A549 treated with GW870086 at 1 μM for 4 hours (cell line): ENCODE results near the gene TRIL. TPM values are rescaled to one million over a fixed set of nuclear protein-coding genes. Genes with fewer than 3 reads are reported as not detected.

Experiments used
- total RNA-seq: library from RNA; stranded (reverse); fragments of 200-300 nt; extraction: Qiagen RNA extraction; gene quantifications from 5 replicates; pipeline ENCODE4 v1.2.3, GENCODE V29; 2022; ENCODE audit warnings: low read depth

The TRIL gene
- total RNA-seq: not detected in 5 replicates

GRCh38 chr7:28958235-28958979 is at the start of gene TRIL:
Gene TRIL, minus strand, starts transcription at chr7:28958330. Its CDS starts 284 bp downstream, at chr7:28958046.

Other genes starting within 250 kb of the TRIL start
- gene CPVL, start 188.2 kb upstream of the TRIL start, total RNA-seq: 0.21 to 0.55 TPM (median 0.44 TPM) in 4 of 5 replicates, not detected in the other
- gene CHN2, start 236.4 kb upstream of the TRIL start, total RNA-seq: 0.22 TPM in 1 of 5 replicates, not detected in the others